HFF-Myc (cell line): ENCODE results near the gene BCOR.

ENCODE experiments used
- DNase-seq: peaks from one replicate; pipeline ENCODE4 v3.0.0-alpha.2; 2011; ENCODE audit warnings: low read depth; ENCODE audit errors: extremely low read depth
- H3K4me3 ChIP-seq: replicated peaks from 2 replicates; pipeline ENCODE4 v1.5.1; 2011; ENCODE audit warnings: low read depth, mild to moderate bottlenecking, control low read depth, low read length
- TF ChIP-seq, protein P1 (sequence below): IDR thresholded peaks from 2 replicates; pipeline ENCODE4 v1.5.1; 2012; ENCODE audit warnings: mild to moderate bottlenecking, low read depth, low read length, control low read depth; ENCODE audit errors: missing control alignments

The BCOR gene

DNA sequence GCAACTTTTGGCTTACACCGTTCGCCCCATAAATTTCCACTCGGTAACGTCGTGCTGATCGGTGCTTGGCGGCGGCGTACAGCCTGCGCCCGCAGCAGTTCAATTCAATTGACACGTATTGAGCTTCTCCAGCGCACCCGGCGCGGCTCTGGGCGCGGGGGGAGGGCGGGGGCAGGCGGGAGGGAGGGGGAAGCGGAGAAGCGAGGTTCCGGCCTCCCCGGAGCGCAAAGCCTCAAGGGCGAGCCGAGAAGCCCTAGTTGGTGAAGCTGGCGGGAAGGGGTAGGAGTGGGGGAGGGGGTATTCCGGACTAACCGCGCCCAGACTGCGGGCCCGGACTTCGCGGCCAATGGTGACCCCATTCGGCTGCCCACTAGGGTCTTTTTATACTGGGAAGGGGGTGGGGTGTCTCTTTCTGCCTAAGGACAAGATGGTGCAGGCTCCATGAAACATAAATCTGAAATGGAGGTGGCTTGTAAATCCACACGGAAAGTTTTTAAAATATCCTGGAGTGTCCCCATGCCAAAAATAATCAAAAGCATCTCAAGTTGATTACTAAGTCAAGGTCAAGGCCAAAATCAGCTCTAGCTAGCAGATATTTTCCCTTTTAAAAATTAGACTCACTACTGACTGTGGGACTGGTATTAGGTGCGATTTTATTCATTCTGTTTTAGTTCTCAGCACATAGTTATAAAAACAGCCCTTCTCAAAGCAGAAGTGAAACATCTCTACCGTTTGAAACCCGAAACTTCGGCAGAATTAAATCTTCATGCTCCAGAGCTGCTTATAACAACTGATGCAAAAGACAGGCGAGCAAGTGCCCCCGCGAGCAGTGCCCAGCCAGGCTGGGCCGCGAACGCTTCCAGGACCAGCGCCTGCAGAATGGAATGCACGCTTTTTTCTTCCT lies 1.5 kb upstream of the BCOR start:
- H3K4me3 ChIP-seq, result peak overlapping the region; percentile 39
- TF ChIP-seq, protein P1, sequence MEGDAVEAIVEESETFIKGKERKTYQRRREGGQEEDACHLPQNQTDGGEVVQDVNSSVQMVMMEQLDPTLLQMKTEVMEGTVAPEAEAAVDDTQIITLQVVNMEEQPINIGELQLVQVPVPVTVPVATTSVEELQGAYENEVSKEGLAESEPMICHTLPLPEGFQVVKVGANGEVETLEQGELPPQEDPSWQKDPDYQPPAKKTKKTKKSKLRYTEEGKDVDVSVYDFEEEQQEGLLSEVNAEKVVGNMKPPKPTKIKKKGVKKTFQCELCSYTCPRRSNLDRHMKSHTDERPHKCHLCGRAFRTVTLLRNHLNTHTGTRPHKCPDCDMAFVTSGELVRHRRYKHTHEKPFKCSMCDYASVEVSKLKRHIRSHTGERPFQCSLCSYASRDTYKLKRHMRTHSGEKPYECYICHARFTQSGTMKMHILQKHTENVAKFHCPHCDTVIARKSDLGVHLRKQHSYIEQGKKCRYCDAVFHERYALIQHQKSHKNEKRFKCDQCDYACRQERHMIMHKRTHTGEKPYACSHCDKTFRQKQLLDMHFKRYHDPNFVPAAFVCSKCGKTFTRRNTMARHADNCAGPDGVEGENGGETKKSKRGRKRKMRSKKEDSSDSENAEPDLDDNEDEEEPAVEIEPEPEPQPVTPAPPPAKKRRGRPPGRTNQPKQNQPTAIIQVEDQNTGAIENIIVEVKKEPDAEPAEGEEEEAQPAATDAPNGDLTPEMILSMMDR, result no peak
- DNase-seq, result no peak

DNA sequence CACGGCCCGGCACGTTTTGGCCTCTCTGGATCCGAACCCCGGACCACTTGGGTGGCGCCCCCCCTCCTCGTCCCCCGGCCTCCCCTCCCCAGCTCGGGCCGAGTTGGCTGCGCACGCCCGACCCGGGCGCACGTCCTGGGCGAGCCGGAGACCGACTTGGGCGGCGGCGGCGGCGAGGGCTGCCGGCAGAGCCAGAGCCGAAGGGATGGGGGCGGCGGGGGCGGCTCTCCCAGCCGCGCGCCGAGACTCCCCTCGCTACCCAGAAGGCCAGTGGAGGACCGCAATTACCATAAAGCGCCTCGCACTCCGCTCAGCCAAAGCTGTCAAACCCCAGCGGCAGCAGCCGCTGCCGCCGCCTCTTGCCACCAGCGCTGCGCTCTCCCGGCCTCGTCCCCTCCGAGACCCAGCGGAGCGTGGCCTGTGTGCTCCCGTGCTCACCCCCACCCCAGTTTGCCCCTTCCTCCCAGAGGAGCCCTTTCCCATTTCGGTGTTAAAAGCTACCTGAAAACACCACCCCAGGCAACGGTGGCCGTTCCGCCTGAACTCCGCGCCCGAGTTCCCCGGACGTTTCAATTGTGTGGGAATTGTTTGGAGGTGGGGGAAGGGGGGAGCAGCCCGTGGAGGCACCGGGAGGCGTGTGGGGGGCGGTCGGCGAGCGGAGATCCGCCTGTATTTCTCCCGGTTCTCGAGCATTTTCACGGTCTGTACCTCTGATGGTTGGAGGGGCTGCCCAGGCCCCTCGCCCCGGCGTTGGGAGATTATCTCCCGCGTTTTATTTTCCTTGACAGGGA lies 701 bp upstream of the BCOR start:
- TF ChIP-seq, protein P1, result no peak
- DNase-seq, result no peak
- peak overlapping the region; percentile 39 for H3K4me3 ChIP-seq

DNA sequence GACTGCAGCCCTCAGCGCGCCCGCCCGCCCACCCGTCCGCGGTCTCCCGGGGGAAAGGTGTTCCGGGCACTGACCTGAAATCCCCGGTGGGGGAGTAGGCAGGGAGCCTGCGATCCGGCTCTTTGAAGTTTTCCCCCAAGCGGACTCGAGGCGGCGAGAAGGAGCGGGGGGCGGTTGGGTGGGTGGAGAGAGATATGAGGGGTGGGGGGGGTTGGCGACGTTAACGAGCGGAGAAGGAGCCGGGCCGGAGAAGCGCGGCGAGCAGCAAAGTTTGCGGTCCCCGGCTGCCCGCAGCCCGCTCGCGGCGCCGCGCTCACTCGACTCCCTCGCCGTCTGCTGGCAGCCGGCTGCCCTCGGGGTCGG lies 636 bp downstream of the BCOR start:
- DNase-seq, result no peak
- peak overlapping the region; percentile 49 for H3K4me3 ChIP-seq
- TF ChIP-seq, protein P1, result no peak

DNA sequence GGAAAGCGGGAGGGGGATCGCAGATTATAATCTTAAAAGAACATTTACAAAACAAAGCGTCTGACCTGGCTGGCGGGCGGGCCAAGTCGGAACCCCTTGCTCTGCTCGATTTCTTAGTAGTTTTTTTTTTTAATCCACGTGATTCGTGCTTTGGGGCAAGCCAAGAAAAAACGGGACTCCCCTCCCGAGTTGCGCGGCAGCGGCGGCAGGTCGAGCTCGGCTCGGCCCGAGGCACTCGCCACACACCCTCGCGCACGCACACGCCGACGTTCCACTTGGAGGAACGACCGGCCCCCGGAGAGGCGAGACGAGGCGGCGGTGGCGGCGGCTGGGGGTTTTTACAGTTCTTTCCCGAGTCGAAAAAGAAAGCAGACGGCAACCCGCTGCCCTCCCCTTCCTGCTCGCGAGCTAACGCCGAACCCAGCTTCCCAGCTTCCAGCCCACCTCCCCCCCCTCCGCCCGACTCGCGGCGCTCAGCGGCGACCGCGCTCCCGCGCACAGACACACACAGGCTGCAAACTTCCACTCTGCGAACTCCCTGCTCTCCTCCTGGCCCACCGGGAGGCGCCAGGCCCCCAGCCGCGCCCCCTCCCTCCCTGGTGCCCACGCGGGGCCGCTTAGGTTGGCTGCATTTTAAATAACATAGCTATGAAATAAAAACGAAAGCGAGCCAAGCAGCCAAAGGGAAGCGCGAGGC lies 1.2 kb downstream of the BCOR start:
- no peak for DNase-seq
- peak overlapping the region; percentile 49 for H3K4me3 ChIP-seq
- TF ChIP-seq, protein P1, result no peak

DNA sequence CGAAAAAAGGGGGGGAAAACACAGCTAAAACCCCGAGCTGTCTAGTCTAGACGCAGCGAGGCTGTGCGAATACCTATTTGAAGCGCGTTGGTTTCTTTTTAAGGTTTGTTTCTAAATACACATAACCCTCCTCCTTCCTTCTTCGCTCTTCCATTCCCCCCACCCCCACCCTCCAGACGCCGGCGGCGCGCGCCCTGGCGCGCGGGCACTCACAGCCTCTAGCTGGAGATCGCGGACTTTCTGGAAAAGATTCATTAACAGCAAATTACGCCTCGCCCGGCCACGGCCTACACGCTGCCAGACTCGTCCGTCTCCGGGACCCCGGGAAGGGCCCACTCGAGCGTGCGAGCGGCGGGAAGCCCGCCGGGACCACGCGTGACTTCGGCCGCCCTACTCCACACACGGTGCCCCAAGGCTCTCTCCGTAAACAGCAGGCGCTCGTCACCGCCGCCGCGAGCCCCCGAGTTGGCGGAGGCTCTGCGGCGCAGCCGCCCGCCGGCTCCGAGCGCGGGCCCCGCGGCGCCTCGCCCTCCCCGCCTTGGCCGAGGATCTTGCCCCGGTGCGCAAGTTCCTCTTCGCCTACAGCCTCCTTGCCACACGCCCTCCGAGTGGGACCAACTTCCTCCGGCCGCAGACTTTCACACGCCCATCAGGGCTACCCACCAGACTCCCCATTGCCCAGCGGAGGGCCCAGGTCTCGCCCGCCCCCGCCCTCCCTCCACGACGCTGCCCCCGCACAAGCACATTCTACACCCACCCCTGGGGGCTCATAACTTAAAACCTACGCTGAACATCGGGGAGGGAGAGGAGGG lies 2.0 kb downstream of the BCOR start:
- TF ChIP-seq, protein P1, result no peak
- peak overlapping the region; percentile 49 for H3K4me3 ChIP-seq
- no peak for DNase-seq
